Cardiac muscle cell (in vitro differentiated cells and primary cell): Measurements from ENCODE around the gene P4HA2. TPM values are rescaled to one million over a fixed set of nuclear protein-coding genes. Genes with fewer than 3 reads are reported as not detected.

Experiments
- DNase-seq, 2 donors: peaks; one replicate each; pipeline versions ENCODE4 v3.0.0 to v3.0.0-alpha.2; 2010 to 2017; ENCODE audit warnings: low read depth in 1 of 2, low spot score in 1 of 2
- H3K27ac ChIP-seq: fragments of 200-600 bp; sonication (generic); 2 replicates; pipeline ENCODE4 v1.5.1; 2016
- H3K27me3 ChIP-seq: fragments of 200-600 bp; sonication (generic); 2 replicates; pipeline ENCODE4 v1.6.0; 2016; ENCODE audit warnings: control low read depth
- H3K36me3 ChIP-seq: fragments of 200-600 bp; sonication (generic); 2 replicates; pipeline ENCODE4 v1.5.1; 2016; ENCODE audit warnings: control low read depth
- H3K4me1 ChIP-seq: fragments of 200-600 bp; sonication (generic); 2 replicates; pipeline ENCODE4 v1.8.1; 2017; ENCODE audit warnings: low read depth, mild to moderate bottlenecking, mixed run types
- H3K4me3 ChIP-seq: fragments of 200-600 bp; sonication (generic); 2 replicates; pipeline ENCODE4 v1.5.1; 2016; ENCODE audit warnings: mild to moderate bottlenecking
- H3K9me3 ChIP-seq: fragments of 200-600 bp; sonication (generic); 2 replicates; pipeline ENCODE4 v1.5.1; 2017; ENCODE audit warnings: low read depth, mild to moderate bottlenecking, control low read depth
- CTCF ChIP-seq: IDR thresholded peaks from 2 replicates; pipeline ENCODE4 v1.5.1; 2012; ENCODE audit warnings: low read depth, mild to moderate bottlenecking, low read length
- polyA plus RNA-seq: library from polyadenylated mRNA; unstranded; fragments of >200 nt; fragmentation: Nextera tagmentation; extraction: Ambion mirVana; gene quantifications from 2 replicates; pipeline ENCODE4 v1.2.1, GENCODE V29; 2016
- total RNA-seq: library from RNA; depleted of rRNA; stranded (reverse); fragments of >200 nt; gene quantifications from 2 replicates; pipeline ENCODE4 v1.2.3, GENCODE V29; 2016

The P4HA2 gene
- total and polyA plus RNA-seq, 2 experiments from 2014 or later: 41.0 to 65.5 TPM

GRCh38 chr5:132233811-132234683, 6.4 kb upstream of the P4HA2 start:
- H3K36me3 ChIP-seq: no peaks in the 10 kb centered on the region
- no peak overlapping the region for H3K4me3 ChIP-seq
- no peaks in the 10 kb centered on the region for H3K27me3 ChIP-seq
- no peaks in the 10 kb centered on the region for H3K9me3 ChIP-seq
- DNase-seq: no peak
- no peak for TF ChIP-seq CTCF
- H3K4me1 ChIP-seq: no peaks in the 10 kb centered on the region
- H3K27ac ChIP-seq: no peak overlapping the region

GRCh38 chr5:132233081-132233480, 5.4 kb upstream of the P4HA2 start:
- H3K36me3 ChIP-seq: no peaks in the 10 kb centered on the region
- no peaks in the 10 kb centered on the region for H3K4me1 ChIP-seq
- no peaks in the 10 kb centered on the region for H3K9me3 ChIP-seq
- H3K27me3 ChIP-seq: no peaks in the 10 kb centered on the region
- H3K4me3 ChIP-seq: no peak overlapping the region
- no peak for TF ChIP-seq CTCF
- H3K27ac ChIP-seq: no peak overlapping the region
- DNase-seq: no peak

GRCh38 chr5:132232465-132232864, 4.8 kb upstream of the P4HA2 start:
- H3K36me3 ChIP-seq: no peaks in the 10 kb centered on the region
- H3K4me1 ChIP-seq: no peaks in the 10 kb centered on the region
- no peaks in the 10 kb centered on the region for H3K27me3 ChIP-seq
- H3K27ac ChIP-seq: no peak overlapping the region
- no peak for TF ChIP-seq CTCF
- no peak for DNase-seq
- H3K9me3 ChIP-seq: no peaks in the 10 kb centered on the region
- no peak overlapping the region for H3K4me3 ChIP-seq

GRCh38 chr5:132230871-132231270, 3.2 kb upstream of the P4HA2 start:
- Histone ChIP-seq H3K27ac (no peak overlapping the region), H3K27me3 (no peaks in the 10 kb centered on the region), H3K4me1 (peaks cover 1% of the 10 kb centered on the region), H3K4me3 (no peak overlapping the region), H3K9me3 (no peaks in the 10 kb centered on the region), H3K36me3 (no peaks in the 10 kb centered on the region)
- no peak for DNase-seq
- TF ChIP-seq CTCF: no peak

GRCh38 chr5:132229236-132229635, 1.6 kb upstream of the P4HA2 start:
- no peaks in the 10 kb centered on the region for H3K27me3 ChIP-seq
- H3K36me3 ChIP-seq: no peaks in the 10 kb centered on the region
- no peak for DNase-seq
- peaks cover 9% of the 10 kb centered on the region for H3K4me1 ChIP-seq
- no peak overlapping the region for H3K27ac ChIP-seq
- no peak for TF ChIP-seq CTCF
- no peaks in the 10 kb centered on the region for H3K9me3 ChIP-seq
- no peak overlapping the region for H3K4me3 ChIP-seq
